Nephron progenitor cell (in vitro differentiated cells): Measurements from ENCODE around the gene PIK3C3.

Experiments used
- DNase-seq: peaks from one replicate; pipeline ENCODE4 v3.0.0; 2021
- H3K27ac Mint-ChIP-seq: 2 replicates; pipeline ENCODE4 v1.8.0; 2021; ENCODE audit warnings: mild to moderate bottlenecking, moderate library complexity, mixed read lengths
- H3K27me3 Mint-ChIP-seq: 2 replicates; pipeline ENCODE4 v1.8.0; 2021; ENCODE audit warnings: mild to moderate bottlenecking, low read depth, mixed read lengths; ENCODE audit not compliant: poor library complexity
- H3K36me3 Mint-ChIP-seq: 2 replicates; pipeline ENCODE4 v1.8.0; 2021; ENCODE audit warnings: low read depth, mixed read lengths
- H3K4me1 Mint-ChIP-seq: 2 replicates; pipeline ENCODE4 v1.8.0; 2021; ENCODE audit warnings: mixed read lengths
- H3K4me3 Mint-ChIP-seq: 2 replicates; pipeline ENCODE4 v1.8.0; 2021; ENCODE audit warnings: mild to moderate bottlenecking, moderate library complexity, mixed read lengths
- H3K9me3 Mint-ChIP-seq: 2 replicates; pipeline ENCODE4 v1.8.0; 2021; ENCODE audit warnings: mild to moderate bottlenecking, moderate library complexity, mixed read lengths
- CTCF ChIP-seq: fragments of 200-600 bp; sonication (generic); IDR thresholded peaks from 2 replicates; pipeline ENCODE4 v1.5.0; 2021; ENCODE audit warnings: antibody characterized with exemption

PIK3C3 gene

GRCh38 chr18:41936471-41937134 lies 18.4 kb upstream of the PIK3C3 start:
- Mint-ChIP-seq H3K27me3 (peaks cover 8% of the 10 kb centered on the region), H3K4me1 (peaks cover 22% of the 10 kb centered on the region), H3K36me3 (no peaks in the 10 kb centered on the region), H3K9me3 (peaks cover 6% of the 10 kb centered on the region), H3K27ac (peak overlapping the region; percentile 62), H3K4me3 (no peak overlapping the region)
- no peak for TF ChIP-seq CTCF
- DNase-seq: no peak

GRCh38 chr18:41938445-41938844 lies 16.6 kb upstream of the PIK3C3 start:
- Mint-ChIP-seq H3K9me3 (peaks cover under 1% of the 10 kb centered on the region), H3K4me3 (no peak overlapping the region), H3K36me3 (no peaks in the 10 kb centered on the region), H3K27ac (no peak overlapping the region), H3K4me1 (peaks cover 22% of the 10 kb centered on the region), H3K27me3 (peaks cover 11% of the 10 kb centered on the region)
- TF ChIP-seq CTCF: no peak
- DNase-seq: no peak

- peaks cover 12% of the 10 kb centered on the region for H3K27me3 Mint-ChIP-seq
- H3K4me3 Mint-ChIP-seq: no peak overlapping the region
- peaks cover 22% of the 10 kb centered on the region for H3K4me1 Mint-ChIP-seq
- no peak for DNase-seq
- H3K27ac Mint-ChIP-seq: no peak overlapping the region
- H3K9me3 Mint-ChIP-seq: no peaks in the 10 kb centered on the region
- no peaks in the 10 kb centered on the region for H3K36me3 Mint-ChIP-seq
- no peak for TF ChIP-seq CTCF
These were observed 15.7 kb upstream of the PIK3C3 start for GRCh38 chr18:41939326-41939725.

GRCh38 chr18:41940506-41941215 lies 14.4 kb upstream of the PIK3C3 start:
- H3K27ac Mint-ChIP-seq: peak overlapping the region; percentile 18
- TF ChIP-seq CTCF: no peak

GRCh38 chr18:41942254-41942653 lies 12.8 kb upstream of the PIK3C3 start:
- DNase-seq: no peak
- Mint-ChIP-seq H3K9me3 (no peaks in the 10 kb centered on the region), H3K4me1 (peaks cover 12% of the 10 kb centered on the region), H3K27ac (no peak overlapping the region), H3K36me3 (no peaks in the 10 kb centered on the region), H3K27me3 (peaks cover 16% of the 10 kb centered on the region), H3K4me3 (no peak overlapping the region)
- no peak for TF ChIP-seq CTCF

More at GRCh38 chr18:41940506-41941215, 14.4 kb upstream of the PIK3C3 start:
- no peak for DNase-seq
- Mint-ChIP-seq H3K36me3 (no peaks in the 10 kb centered on the region), H3K9me3 (no peaks in the 10 kb centered on the region), H3K27me3 (peaks cover 16% of the 10 kb centered on the region), H3K4me3 (no peak overlapping the region), H3K4me1 (peaks cover 22% of the 10 kb centered on the region)
